ENCODE measurements around the gene KDELR3.

GRCh38 chr22:38491707-38492348 is 23.9 kb downstream of the KDELR3 start:
- no peak for TF ChIP-seq CTCF (conservative IDR thresholded peaks at IDR 0.05 in 1 of 2, IDR thresholded peaks at IDR 0.05 in 1 of 2; ENCODE audit: extremely low read depth in 1 of 2, insufficient read depth in 1 of 2, low read depth in 1 of 2, low read length in 2 of 2)
- no peak for TF ChIP-seq EZH2 (IDR thresholded peaks at IDR 0.05; ENCODE audit: borderline replicate concordance, low read length)

Measured in mammary epithelial cell (primary cell).